Fibroblast of lung (primary cell): ENCODE results near the gene IKBKE.

Experiments
- EZH2 ChIP-seq: IDR thresholded peaks from 2 replicates; pipeline ENCODE4 v1.5.1; 2012; ENCODE audit warnings: low read length, control low read depth, mild to moderate bottlenecking; ENCODE audit errors: missing control alignments
- TF ChIP-seq, protein P1 (sequence below), 2 donors: IDR thresholded peaks in 1 of 2; conservative IDR thresholded peaks in 1 of 2; 1 replicate in 1 of 2; 2 replicates in 1 of 2; pipeline ENCODE4 v1.5.1; 2011 to 2012; ENCODE audit warnings: low read length in 2 of 2, control low read depth in 1 of 2, inconsistent platforms in 1 of 2, low read depth in 1 of 2, mild to moderate bottlenecking in 1 of 2

DNA sequence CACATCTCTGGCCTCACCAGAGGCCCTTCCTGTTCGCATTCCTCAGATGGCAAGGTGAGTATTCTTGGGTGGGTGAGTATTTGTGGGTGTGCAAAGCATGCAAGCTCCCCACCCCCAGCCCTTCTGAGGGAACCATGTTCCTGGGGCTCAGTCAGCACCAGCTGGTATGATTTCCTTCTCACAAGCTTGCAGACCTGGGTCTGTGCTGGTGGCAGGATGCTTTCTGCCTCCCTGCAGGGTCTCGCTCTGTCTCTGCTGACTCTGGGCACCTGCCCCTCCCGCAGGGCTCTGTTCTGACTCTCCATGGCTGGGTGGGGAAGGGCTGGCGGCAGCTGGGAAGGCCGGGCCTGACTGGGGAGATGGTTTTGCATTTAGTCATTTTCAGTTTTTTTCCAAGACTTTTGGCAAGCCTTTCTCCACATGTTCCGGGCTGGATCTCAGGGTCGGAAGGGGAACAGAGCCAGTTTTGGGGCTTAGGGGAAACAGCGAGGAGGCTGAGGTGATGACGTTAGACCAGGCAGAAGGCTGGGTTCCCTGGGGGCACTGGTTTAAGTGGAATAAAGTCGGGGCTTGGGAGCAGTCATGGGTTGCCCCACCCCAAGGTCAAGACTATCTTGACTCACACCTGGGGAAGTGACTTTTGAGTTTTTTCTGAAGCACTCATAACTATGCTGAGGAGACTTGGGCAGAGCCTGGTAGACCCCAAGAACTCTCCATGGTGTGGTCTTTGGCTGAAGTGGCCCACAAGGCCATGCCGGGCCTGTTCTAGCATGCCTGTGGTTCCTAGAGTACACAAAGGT lies 43.2 kb downstream of the IKBKE start:
- TF ChIP-seq, protein P1, sequence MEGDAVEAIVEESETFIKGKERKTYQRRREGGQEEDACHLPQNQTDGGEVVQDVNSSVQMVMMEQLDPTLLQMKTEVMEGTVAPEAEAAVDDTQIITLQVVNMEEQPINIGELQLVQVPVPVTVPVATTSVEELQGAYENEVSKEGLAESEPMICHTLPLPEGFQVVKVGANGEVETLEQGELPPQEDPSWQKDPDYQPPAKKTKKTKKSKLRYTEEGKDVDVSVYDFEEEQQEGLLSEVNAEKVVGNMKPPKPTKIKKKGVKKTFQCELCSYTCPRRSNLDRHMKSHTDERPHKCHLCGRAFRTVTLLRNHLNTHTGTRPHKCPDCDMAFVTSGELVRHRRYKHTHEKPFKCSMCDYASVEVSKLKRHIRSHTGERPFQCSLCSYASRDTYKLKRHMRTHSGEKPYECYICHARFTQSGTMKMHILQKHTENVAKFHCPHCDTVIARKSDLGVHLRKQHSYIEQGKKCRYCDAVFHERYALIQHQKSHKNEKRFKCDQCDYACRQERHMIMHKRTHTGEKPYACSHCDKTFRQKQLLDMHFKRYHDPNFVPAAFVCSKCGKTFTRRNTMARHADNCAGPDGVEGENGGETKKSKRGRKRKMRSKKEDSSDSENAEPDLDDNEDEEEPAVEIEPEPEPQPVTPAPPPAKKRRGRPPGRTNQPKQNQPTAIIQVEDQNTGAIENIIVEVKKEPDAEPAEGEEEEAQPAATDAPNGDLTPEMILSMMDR (conservative IDR thresholded peaks at IDR 0.05 in 1 of 2, IDR thresholded peaks at IDR 0.05 in 1 of 2; ENCODE audit: low read depth in 1 of 2, low read length in 2 of 2) = no peak
- TF ChIP-seq EZH2 = no peak
